Lung microvascular endothelial cell (primary cell): ENCODE measurements around the gene RFC1. TPM values are rescaled to one million over a fixed set of nuclear protein-coding genes. Genes with fewer than 3 reads are reported as not detected.

Experiments
- total RNA-seq: library from RNA; depleted of rRNA; stranded (reverse); fragments of >200 nt; gene quantifications from 2 replicates; pipeline ENCODE4 v1.2.1, GENCODE V29; 2014

Gene RFC1
- total RNA-seq, 1 donor from 2014 or later: 66.7 TPM

Other genes starting within 250 kb of the RFC1 start
- 13.9 and 28.0 TPM in 2 replicates for gene WDR19, start 183.8 kb downstream of the RFC1 start, total RNA-seq
- under 0.01 and 0.20 TPM in 2 replicates for gene KLB, start 40.6 kb upstream of the RFC1 start, total RNA-seq
- gene RPL9, start 92.6 kb upstream of the RFC1 start, total RNA-seq: 2,228 and 2,588 TPM in 2 replicates
- gene LIAS, start 92.7 kb upstream of the RFC1 start, total RNA-seq: 2.6 and 4.6 TPM in 2 replicates
- 25.5 and 28.2 TPM in 2 replicates for gene UGDH, start 161.1 kb upstream of the RFC1 start, total RNA-seq